Neural cell (in vitro differentiated cells): ENCODE measurements around the gene CDCA7L.

Experiments
- CTCF ChIP-seq: fragments of 450-650 bp; IDR thresholded peaks from 2 replicates; pipeline ENCODE4 v1.5.1; 2014; ENCODE audit warnings: antibody characterized with exemption, mild to moderate bottlenecking, moderate library complexity; ENCODE audit not compliant: poor library complexity, severe bottlenecking
- EZH2 ChIP-seq: fragments of 200-600, 300-800 bp; shearing (Covaris generic), sonication (generic); IDR thresholded peaks from 2 replicates; pipeline ENCODE4 v1.6.1; 2014; ENCODE audit warnings: antibody characterized with exemption, low read length, borderline replicate concordance, mild to moderate bottlenecking; ENCODE audit not compliant: insufficient read depth, poor library complexity, severe bottlenecking
- POLR2AphosphoS5 ChIP-seq: IDR thresholded peaks from 2 replicates; pipeline ENCODE4 v1.6.1; 2012
- REST ChIP-seq: IDR thresholded peaks from 2 replicates; pipeline ENCODE4 v1.6.1; 2012; ENCODE audit warnings: borderline replicate concordance

GRCh38 chr7:21980926-21981500 lies 35.3 kb upstream of the CDCA7L start:
- TF ChIP-seq EZH2 (no peak), CTCF (no peak), REST (no peak), POLR2AphosphoS5 (no peak)
